Breast epithelium (tissue), 3 donors: ENCODE results near the gene FAH.

Source experiments
- CTCF ChIP-seq, 3 donors: fragments of 450-650 bp; IDR thresholded peaks; one replicate each; pipeline ENCODE4 v1.5.1; 2016 to 2017; ENCODE audit warnings: antibody characterized with exemption in 3 of 3, mild to moderate bottlenecking in 3 of 3, moderate library complexity in 3 of 3
- POLR2A ChIP-seq: fragments of 450-650 bp; IDR thresholded peaks from one replicate; pipeline ENCODE4 v1.6.1; 2016; ENCODE audit warnings: antibody characterized with exemption, mild to moderate bottlenecking, moderate library complexity
- POLR2AphosphoS5 ChIP-seq, 3 donors: sonication (generic); formaldehyde crosslinking; IDR thresholded peaks; one replicate each; pipeline ENCODE4 v1.6.1; 2017; ENCODE audit warnings: antibody characterized with exemption in 3 of 3

GRCh38 chr15:80152896-80153876 is at the start of gene FAH:
- TF ChIP-seq CTCF (IDR thresholded peaks at IDR 0.05): no peak
- no peak for TF ChIP-seq POLR2A
- peak in 1 of 3 donors; percentile 15 for TF ChIP-seq POLR2AphosphoS5 (IDR thresholded peaks at IDR 0.05)
